ENCODE data around the gene IL25. TPM values are rescaled to one million over a fixed set of nuclear protein-coding genes. Genes with fewer than 3 reads are reported as not detected.
"Not testable (repeated sequence)": the region's sequence is repeated elsewhere in the genome, so short reads cannot be mapped to it uniquely, and the experiment has no call there.

Gene IL25
- not detected in 2 replicates for total RNA-seq
- polyA plus RNA-seq, result 3.2 and 7.9 TPM in 2 replicates

GRCh38 chr14:23372509-23372908, at the start of gene IL25:
Gene IL25 (plus strand): TSS chr14:23372809.
- Histone ChIP-seq H3K4me3 (no peak within 1 kb of the TSS), H3K27me3 (no peaks in the 10 kb centered on the region), H3K27ac (no peak within 1 kb of the TSS), H3K4me1 (ENCODE audit: low read depth) (no peaks in the 10 kb centered on the region), H3K9me3 (ENCODE audit: low read depth) (no peaks in the 10 kb centered on the region), H3K36me3 (no peaks in the 10 kb centered on the region)
- TF ChIP-seq, protein P1, sequence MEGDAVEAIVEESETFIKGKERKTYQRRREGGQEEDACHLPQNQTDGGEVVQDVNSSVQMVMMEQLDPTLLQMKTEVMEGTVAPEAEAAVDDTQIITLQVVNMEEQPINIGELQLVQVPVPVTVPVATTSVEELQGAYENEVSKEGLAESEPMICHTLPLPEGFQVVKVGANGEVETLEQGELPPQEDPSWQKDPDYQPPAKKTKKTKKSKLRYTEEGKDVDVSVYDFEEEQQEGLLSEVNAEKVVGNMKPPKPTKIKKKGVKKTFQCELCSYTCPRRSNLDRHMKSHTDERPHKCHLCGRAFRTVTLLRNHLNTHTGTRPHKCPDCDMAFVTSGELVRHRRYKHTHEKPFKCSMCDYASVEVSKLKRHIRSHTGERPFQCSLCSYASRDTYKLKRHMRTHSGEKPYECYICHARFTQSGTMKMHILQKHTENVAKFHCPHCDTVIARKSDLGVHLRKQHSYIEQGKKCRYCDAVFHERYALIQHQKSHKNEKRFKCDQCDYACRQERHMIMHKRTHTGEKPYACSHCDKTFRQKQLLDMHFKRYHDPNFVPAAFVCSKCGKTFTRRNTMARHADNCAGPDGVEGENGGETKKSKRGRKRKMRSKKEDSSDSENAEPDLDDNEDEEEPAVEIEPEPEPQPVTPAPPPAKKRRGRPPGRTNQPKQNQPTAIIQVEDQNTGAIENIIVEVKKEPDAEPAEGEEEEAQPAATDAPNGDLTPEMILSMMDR (IDR thresholded peaks at IDR 0.05; ENCODE audit: low read depth, low read length), result no peak
- DNase-seq (ENCODE audit: low read depth in 1 of 2, low spot score in 1 of 2), result no peak

DNA sequence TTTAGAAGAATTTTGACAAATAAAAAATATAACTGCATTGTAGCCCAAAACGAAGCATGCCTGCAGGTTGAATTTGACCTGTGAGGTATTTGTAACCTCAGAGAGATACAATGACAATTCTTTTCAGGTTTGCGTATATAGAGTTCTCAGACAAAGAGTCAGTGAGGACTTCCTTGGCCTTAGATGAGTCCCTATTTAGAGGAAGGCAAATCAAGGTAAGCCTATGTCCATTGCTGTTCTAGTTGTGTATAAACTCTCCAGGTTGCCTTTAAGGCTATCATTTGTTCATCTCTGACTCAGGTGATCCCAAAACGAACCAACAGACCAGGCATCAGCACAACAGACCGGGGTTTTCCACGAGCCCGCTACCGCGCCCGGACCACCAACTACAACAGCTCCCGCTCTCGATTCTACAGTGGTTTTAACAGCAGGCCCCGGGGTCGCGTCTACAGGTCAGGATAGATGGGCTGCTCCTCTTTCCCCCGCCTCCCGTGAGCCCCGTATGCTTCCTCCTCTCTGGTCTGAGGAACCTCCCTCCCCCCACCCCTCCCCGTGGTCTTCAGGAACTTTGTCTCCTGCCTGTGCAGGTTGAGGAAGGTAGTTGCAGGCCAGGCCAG, 48.7 kb upstream of the IL25 start:
- peaks cover 15% of the 10 kb centered on the region for H3K4me1 ChIP-seq (ENCODE audit: low read depth)
- no peaks in the 10 kb centered on the region for H3K27me3 ChIP-seq
- DNase-seq (ENCODE audit: low read depth in 1 of 2, low spot score in 1 of 2), result no peak
- H3K9me3 ChIP-seq (ENCODE audit: low read depth), result no peaks in the 10 kb centered on the region
- peak overlapping the region; percentile 99 for H3K27ac ChIP-seq
- peaks cover 24% of the 10 kb centered on the region for H3K36me3 ChIP-seq
- TF ChIP-seq, protein P1 (IDR thresholded peaks at IDR 0.05; ENCODE audit: low read depth, low read length), result no peak
- no peak overlapping the region for H3K4me3 ChIP-seq

GRCh38 chr14:23324455-23324846, 48.2 kb upstream of the IL25 start:
- H3K27me3 ChIP-seq, result no peaks in the 10 kb centered on the region
- no peaks in the 10 kb centered on the region for H3K9me3 ChIP-seq (ENCODE audit: low read depth)
- H3K27ac ChIP-seq, result peak overlapping the region; percentile 64
- peaks cover 24% of the 10 kb centered on the region for H3K36me3 ChIP-seq
- no peak for DNase-seq (ENCODE audit: low read depth in 1 of 2, low spot score in 1 of 2)
- TF ChIP-seq, protein P1 (IDR thresholded peaks at IDR 0.05; ENCODE audit: low read depth, low read length), result no peak
- H3K4me1 ChIP-seq (ENCODE audit: low read depth), result peaks cover 15% of the 10 kb centered on the region
- H3K4me3 ChIP-seq, result no peak overlapping the region

DNA sequence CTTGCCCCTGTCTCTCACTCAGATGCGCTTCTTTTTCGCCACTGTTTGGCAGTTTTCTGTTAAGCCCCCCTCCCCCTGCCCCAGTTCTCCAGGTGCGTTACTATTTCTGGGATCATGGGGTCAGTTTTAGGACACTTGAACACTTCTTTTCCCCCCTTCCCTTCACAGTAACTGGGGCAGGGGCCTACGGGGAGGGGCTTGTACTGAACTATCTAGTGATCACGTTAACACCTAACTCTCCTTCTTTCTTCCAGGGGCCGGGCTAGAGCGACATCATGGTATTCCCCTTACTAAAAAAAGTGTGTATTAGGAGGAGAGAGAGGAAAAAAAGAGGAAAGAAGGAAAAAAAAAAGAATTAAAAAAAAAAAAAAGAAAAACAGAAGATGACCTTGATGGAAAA, 47.6 kb upstream of the IL25 start:
- Histone ChIP-seq H3K36me3 (peaks cover 24% of the 10 kb centered on the region), H3K4me3 (no peak overlapping the region), H3K9me3 (ENCODE audit: low read depth) (no peaks in the 10 kb centered on the region), H3K4me1 (ENCODE audit: low read depth) (peaks cover 15% of the 10 kb centered on the region), H3K27ac (peak overlapping the region; percentile 64), H3K27me3 (no peaks in the 10 kb centered on the region)
- DNase-seq (ENCODE audit: low read depth in 1 of 2, low spot score in 1 of 2), result no peak
- TF ChIP-seq, protein P1 (IDR thresholded peaks at IDR 0.05; ENCODE audit: low read depth, low read length), result no peak

GRCh38 chr14:23325746-23326145, 46.9 kb upstream of the IL25 start:
- Histone ChIP-seq H3K36me3 (peaks cover 24% of the 10 kb centered on the region), H3K4me1 (ENCODE audit: low read depth) (peaks cover 10% of the 10 kb centered on the region)
- not testable (repeated sequence) for H3K9me3 ChIP-seq (ENCODE audit: low read depth); H3K27me3 ChIP-seq; H3K27ac ChIP-seq; DNase-seq (ENCODE audit: low read depth in 1 of 2, low spot score in 1 of 2); H3K4me3 ChIP-seq

GRCh38 chr14:23326491-23327332, 45.9 kb upstream of the IL25 start:
- DNase-seq (ENCODE audit: low read depth in 1 of 2, low spot score in 1 of 2), result no peak

More at GRCh38 chr14:23326491-23327332, 45.9 kb upstream of the IL25 start:
- Histone ChIP-seq H3K4me1 (ENCODE audit: low read depth) (peaks cover 10% of the 10 kb centered on the region), H3K27me3 (no peaks in the 10 kb centered on the region), H3K4me3 (no peak overlapping the region), H3K27ac (peak overlapping the region; percentile 54), H3K36me3 (peaks cover 24% of the 10 kb centered on the region), H3K9me3 (ENCODE audit: low read depth) (no peaks in the 10 kb centered on the region)
- TF ChIP-seq, protein P1 (IDR thresholded peaks at IDR 0.05; ENCODE audit: low read depth, low read length), result no peak
